Measurements from ENCODE around the gene GHRL.

GRCh38 chr3:10283638-10284037, 9.1 kb downstream of the GHRL start:
- TF ChIP-seq POLR2A (IDR thresholded peaks at IDR 0.05; ENCODE audit: low read depth, low read length) (no peak), POLR2AphosphoS5 (IDR thresholded peaks at IDR 0.05; ENCODE audit: low read depth, low read length) (no peak)
